SK-N-SH (cell line): Measurements from ENCODE around the gene RAB7A. TPM values are rescaled to one million over a fixed set of nuclear protein-coding genes. Genes with fewer than 3 reads are reported as not detected.

Experiments used
- CTCF ChIA-PET: fragments of 300-600, 350-600 bp; formaldehyde crosslinking; extraction: SDS; loops from one replicate; lab custom pipeline; 2021; lab: Yijun Ruan, JAX
- POLR2A ChIA-PET: fragments of 350-600 bp; sonication (Branson Sonifier 250); formaldehyde crosslinking; extraction: SDS; loops from one replicate; lab custom pipeline; 2020; ENCODE audit warnings: antibody characterized with exemption, inconsistent platforms; lab: Yijun Ruan, JAX
- DNase-seq: peaks from one replicate; pipeline ENCODE4 v3.0.0; 2012
- H2AFZ ChIP-seq: fragments of 200-600 bp; sonication (generic); 2 replicates; pipeline ENCODE4 v1.8.1; 2016; ENCODE audit warnings: antibody characterized with exemption, mild to moderate bottlenecking, low read depth
- H3F3A ChIP-seq: fragments of 200-600 bp; sonication (generic); replicated peaks from 2 replicates; pipeline ENCODE3; 2016; ENCODE audit warnings: antibody characterized with exemption, mild to moderate bottlenecking; ENCODE audit not compliant: insufficient read depth
- H3K27ac ChIP-seq, 2 experiments: fragments of 200-500 bp in 1 of 2; fragments of 200-600 bp in 1 of 2; sonication (Bioruptor generic) in 1 of 2; sonication (generic), shearing (Covaris generic) in 1 of 2; 2 replicates each; pipeline versions ENCODE4 v1.5.1 to v1.6.1; 2014 to 2016; ENCODE audit warnings: low read depth in 2 of 2, inconsistent platforms in 1 of 2, low read length in 1 of 2, mild to moderate bottlenecking in 1 of 2, mixed read lengths in 1 of 2
- H3K27me3 ChIP-seq: fragments of 200-600 bp; sonication (generic), shearing (Covaris generic); 2 replicates; pipeline ENCODE4 v1.6.1; 2016; ENCODE audit warnings: mixed run types; ENCODE audit not compliant: insufficient read depth
- H3K36me3 ChIP-seq, 2 experiments: fragments of 200-500 bp in 1 of 2; fragments of 200-600 bp in 1 of 2; sonication (Bioruptor generic) in 1 of 2; sonication (generic) in 1 of 2; replicated peaks in 1 of 2; 2 replicates each; pipeline versions ENCODE3 to v1.5.1; 2014 to 2016; ENCODE audit warnings: low read length in 1 of 2, mild to moderate bottlenecking in 1 of 2; ENCODE audit not compliant: insufficient read depth in 2 of 2, control insufficient read depth in 1 of 2
- H3K4me1 ChIP-seq, 2 experiments: fragments of 200-500 bp in 1 of 2; fragments of 200-600 bp in 1 of 2; sonication (Bioruptor generic) in 1 of 2; sonication (generic), shearing (Covaris generic) in 1 of 2; 2 replicates each; pipeline versions ENCODE4 v1.5.1 to v1.6.1; 2014 to 2016; ENCODE audit warnings: low read depth in 1 of 2, low read length in 1 of 2, mixed run types in 1 of 2; ENCODE audit not compliant: insufficient read depth in 2 of 2, control insufficient read depth in 1 of 2
- H3K4me2 ChIP-seq: fragments of 200-600 bp; sonication (generic), shearing (Covaris generic); 2 replicates; pipeline ENCODE4 v1.6.1; 2017; ENCODE audit warnings: mixed run types
- H3K4me3 ChIP-seq, 2 experiments: fragments of 200-500 bp in 1 of 2; fragments of 200-600 bp in 1 of 2; sonication (Bioruptor generic) in 1 of 2; sonication (generic), shearing (Covaris generic) in 1 of 2; 2 replicates each; pipeline versions ENCODE4 v1.5.1 to v1.8.1; 2014 to 2016; ENCODE audit warnings: low read depth in 2 of 2, inconsistent platforms in 1 of 2, low read length in 1 of 2, mild to moderate bottlenecking in 1 of 2, mixed read lengths in 1 of 2, moderate library complexity in 1 of 2
- H3K79me2 ChIP-seq: fragments of 200-600 bp; sonication (generic); 2 replicates; pipeline ENCODE4 v1.8.1; 2017; ENCODE audit warnings: mild to moderate bottlenecking; ENCODE audit not compliant: insufficient read depth
- H3K9ac ChIP-seq: fragments of 200-600 bp; sonication (generic); 2 replicates; pipeline ENCODE4 v1.6.1; 2017; ENCODE audit warnings: mixed run types
- H3K9me2 ChIP-seq: fragments of 200-600 bp; sonication (generic); 2 replicates; pipeline ENCODE4 v1.6.1; 2017; ENCODE audit warnings: mixed run types
- H3K9me3 ChIP-seq: fragments of 200-600 bp; sonication (generic); 2 replicates; pipeline ENCODE4 v1.6.1; 2017; ENCODE audit warnings: mixed run types, mild to moderate bottlenecking, moderate library complexity
- H4K20me1 ChIP-seq: fragments of 200-600 bp; sonication (generic); 2 replicates; pipeline ENCODE4 v1.6.1; 2017; ENCODE audit warnings: mild to moderate bottlenecking, mixed run types; ENCODE audit not compliant: insufficient read depth
- ELF1 ChIP-seq: IDR thresholded peaks from 2 replicates; pipeline ENCODE4 v1.4.0; 2012
- EZH2phosphoT487 ChIP-seq: fragments of 200-600 bp; sonication (generic); IDR thresholded peaks from 2 replicates; pipeline ENCODE4 v1.6.1; 2017; ENCODE audit warnings: low read depth, mixed run types, mild to moderate bottlenecking, antibody characterized with exemption, moderate library complexity, borderline replicate concordance
- FOXM1 ChIP-seq: IDR thresholded peaks from 2 replicates; pipeline ENCODE4 v1.4.0; 2012; ENCODE audit warnings: low read depth, mild to moderate bottlenecking
- GABPA ChIP-seq: IDR thresholded peaks from 2 replicates; pipeline ENCODE4 v1.4.0; 2012; ENCODE audit warnings: low read depth, mild to moderate bottlenecking
- MAX ChIP-seq: IDR thresholded peaks from 2 replicates; pipeline ENCODE4 v1.4.0; 2012; ENCODE audit warnings: low read depth
- MEF2A ChIP-seq: IDR thresholded peaks from 2 replicates; pipeline ENCODE4 v1.4.0; 2012; ENCODE audit warnings: low read depth, borderline replicate concordance
- MXI1 ChIP-seq: IDR thresholded peaks from 2 replicates; pipeline ENCODE4 v1.6.1; 2012; ENCODE audit warnings: mild to moderate bottlenecking, low read depth, low read length, improper control_type of control experiment
- NFIC ChIP-seq: IDR thresholded peaks from 2 replicates; pipeline ENCODE4 v1.4.0; 2012; ENCODE audit warnings: borderline replicate concordance
- NRF1 ChIP-seq: IDR thresholded peaks from 2 replicates; pipeline ENCODE4 v1.6.1; 2012; ENCODE audit warnings: low read depth, mild to moderate bottlenecking, low read length
- PBX3 ChIP-seq: IDR thresholded peaks from 2 replicates; pipeline ENCODE4; 2012
- RAD21 ChIP-seq: IDR thresholded peaks from 2 replicates; pipeline ENCODE4 v1.6.1; 2012; ENCODE audit warnings: mild to moderate bottlenecking, low read length
- RCOR1 ChIP-seq: fragments of 150-350 bp; IDR thresholded peaks from 2 replicates; pipeline ENCODE4 v1.6.1; 2017; ENCODE audit warnings: antibody characterized with exemption, low read length
- RFX5 ChIP-seq: IDR thresholded peaks from 2 replicates; pipeline ENCODE4 v1.6.1; 2012; ENCODE audit warnings: mild to moderate bottlenecking, improper control_type of control experiment, low read length
- RXRA ChIP-seq: IDR thresholded peaks from 2 replicates; pipeline ENCODE4 v1.4.0; 2012; ENCODE audit warnings: low read depth, mild to moderate bottlenecking, borderline replicate concordance
- SMC3 ChIP-seq: IDR thresholded peaks from 2 replicates; pipeline ENCODE4 v1.6.1; 2012; ENCODE audit warnings: low read depth, low read length, improper control_type of control experiment
- TAF1 ChIP-seq: IDR thresholded peaks from 2 replicates; pipeline ENCODE4 v1.6.1; 2012; ENCODE audit warnings: low read depth, mild to moderate bottlenecking, low read length, moderate library complexity, borderline replicate concordance
- TCF12 ChIP-seq: IDR thresholded peaks from 2 replicates; pipeline ENCODE4 v1.4.0; 2012
- USF2 ChIP-seq: fragments of 150-350 bp; IDR thresholded peaks from 2 replicates; pipeline ENCODE4 v1.6.1; 2017; ENCODE audit warnings: antibody characterized with exemption, low read length, low read depth, borderline replicate concordance
- YY1 ChIP-seq: IDR thresholded peaks from 2 replicates; pipeline ENCODE4 v1.4.0; 2012; ENCODE audit warnings: low read depth, mild to moderate bottlenecking
- WGBS: methylation state at CpG from one replicate; pipeline ENCODE4 v1.1.6; 2017; ENCODE audit warnings: low lambda C conversion rate; 5-methylcytosine and 5-hydroxymethylcytosine counted together
- polyA plus RNA-seq, 3 experiments: library from polyadenylated mRNA; depleted of rRNA; stranded (reverse); fragments of >200 nt; gene quantifications; 2 replicates each; pipeline ENCODE4 v1.2.3, GENCODE V29; 2012
- TF ChIP-seq, protein P1 (sequence below): fragments of 200-600 bp; sonication (generic); IDR thresholded peaks from 2 replicates; pipeline ENCODE4 v1.6.1; 2017; ENCODE audit warnings: antibody characterized with exemption, mild to moderate bottlenecking, moderate library complexity

The RAB7A gene
- polyA plus RNA-seq, 1 of the 3 experiments (the other 2 are of a cell fraction): 271 TPM

GRCh38 chr3:128849911-128850455 is 124.0 kb downstream of the RAB7A start:
- Histone ChIP-seq H3K9me2 (no peaks in the 10 kb centered on the region), H3K4me2 (no peak overlapping the region), H3K27me3 (no peaks in the 10 kb centered on the region), H4K20me1 (no peaks in the 10 kb centered on the region), H3F3A (no peaks in the 10 kb centered on the region), H3K4me3 (no peak overlapping the region), H3K79me2 (no peaks in the 10 kb centered on the region), H3K4me1 (peaks cover 5 to 29% of the 10 kb centered on the region in 2 experiments; a peak in 1 of 4 replicates), H3K9ac (no peak overlapping the region), H3K27ac (peak overlapping the region in 1 of 2 experiments; percentile 55; a peak in 1 of 4 replicates), H2AFZ (no peak overlapping the region), H3K9me3 (0 out of 2 replicates have a peak, but pooled peaks cover 5% of the 10 kb centered on the region), H3K36me3 (no peaks in the 10 kb centered on the region)
- DNase-seq: peak; percentile 83
- ChIA-PET CTCF (interaction anchor here (0.6 to 1.6 kb wide), 5 partner anchors 50 to 792 kb away, joined by 3 to 4 read pairs (median 3); no protein-coding TSS in a partner anchor), POLR2A (no interaction called here)
- WGBS: 55% methylated on average over 10 of the region's 11 CpGs
- TF ChIP-seq FOXM1: no peak
- 0 out of 2 replicates have a peak, but pooled peaks have one; percentile 9 for TF ChIP-seq TCF12
- TF ChIP-seq NFIC: no peak
- TF ChIP-seq RAD21: peak; percentile 68
- TF ChIP-seq SMC3: peak; percentile 34; the same call in 1 of the 2 replicates
- TF ChIP-seq RXRA: no peak
- TF ChIP-seq, protein P1, sequence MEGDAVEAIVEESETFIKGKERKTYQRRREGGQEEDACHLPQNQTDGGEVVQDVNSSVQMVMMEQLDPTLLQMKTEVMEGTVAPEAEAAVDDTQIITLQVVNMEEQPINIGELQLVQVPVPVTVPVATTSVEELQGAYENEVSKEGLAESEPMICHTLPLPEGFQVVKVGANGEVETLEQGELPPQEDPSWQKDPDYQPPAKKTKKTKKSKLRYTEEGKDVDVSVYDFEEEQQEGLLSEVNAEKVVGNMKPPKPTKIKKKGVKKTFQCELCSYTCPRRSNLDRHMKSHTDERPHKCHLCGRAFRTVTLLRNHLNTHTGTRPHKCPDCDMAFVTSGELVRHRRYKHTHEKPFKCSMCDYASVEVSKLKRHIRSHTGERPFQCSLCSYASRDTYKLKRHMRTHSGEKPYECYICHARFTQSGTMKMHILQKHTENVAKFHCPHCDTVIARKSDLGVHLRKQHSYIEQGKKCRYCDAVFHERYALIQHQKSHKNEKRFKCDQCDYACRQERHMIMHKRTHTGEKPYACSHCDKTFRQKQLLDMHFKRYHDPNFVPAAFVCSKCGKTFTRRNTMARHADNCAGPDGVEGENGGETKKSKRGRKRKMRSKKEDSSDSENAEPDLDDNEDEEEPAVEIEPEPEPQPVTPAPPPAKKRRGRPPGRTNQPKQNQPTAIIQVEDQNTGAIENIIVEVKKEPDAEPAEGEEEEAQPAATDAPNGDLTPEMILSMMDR: peak; percentile 33

DNA sequence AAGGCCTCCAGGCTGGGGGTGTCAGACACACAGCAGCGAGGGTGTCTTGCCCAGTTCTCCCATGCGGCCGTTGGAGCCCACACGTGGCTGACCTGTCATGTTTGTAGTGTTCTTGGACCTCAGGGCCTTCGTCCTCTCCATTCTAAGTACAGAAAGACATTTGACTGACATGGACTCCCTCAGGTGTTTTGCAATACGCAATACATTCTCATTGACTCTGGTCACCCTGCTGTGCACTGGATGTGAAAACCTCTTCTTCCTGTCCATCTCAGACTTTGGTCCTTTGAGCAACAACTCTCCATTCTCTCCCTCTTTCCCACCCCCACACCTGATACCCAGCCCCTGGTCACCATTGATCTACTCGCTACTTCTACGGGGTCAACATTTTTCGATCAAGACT is 124.6 kb downstream of the RAB7A start:
- Histone ChIP-seq H3K9me3 (0 out of 2 replicates have a peak, but pooled peaks cover 6% of the 10 kb centered on the region), H2AFZ (no peak overlapping the region), H3K27ac (peak overlapping the region in 1 of 2 experiments; percentile 43; a peak in 1 of 4 replicates), H3K9me2 (no peaks in the 10 kb centered on the region), H4K20me1 (no peaks in the 10 kb centered on the region), H3K79me2 (no peaks in the 10 kb centered on the region), H3K4me1 (peaks cover under 1 to 24% of the 10 kb centered on the region in 2 experiments; a peak in 1 of 4 replicates), H3K27me3 (no peaks in the 10 kb centered on the region), H3K9ac (no peak overlapping the region), H3K36me3 (no peaks in the 10 kb centered on the region), H3F3A (no peaks in the 10 kb centered on the region), H3K4me2 (no peak overlapping the region), H3K4me3 (no peak overlapping the region)
- WGBS: 81% methylated on average over 9 of the region's 9 CpGs
- ChIA-PET POLR2A (no interaction called here), CTCF (interaction anchor here (0.6 to 1.6 kb wide), 4 partner anchors 52 to 793 kb away, joined by 3 to 4 read pairs (median 3); no protein-coding TSS in a partner anchor)
- no peak for DNase-seq
- TF ChIP-seq FOXM1 (no peak), MXI1 (no peak), TCF12 (no peak), PBX3 (no peak), NRF1 (no peak), SMC3 (no peak), RCOR1 (no peak), USF2 (no peak), TAF1 (no peak), EZH2phosphoT487 (no peak), RFX5 (no peak), ELF1 (no peak), GABPA (no peak), RXRA (no peak), MAX (no peak), MEF2A (no peak), YY1 (no peak)
- TF ChIP-seq, protein P1: no peak
